Lower leg skin (tissue), 4 donors: Measurements from ENCODE around the gene SHROOM3. TPM values are rescaled to one million over a fixed set of nuclear protein-coding genes. Genes with fewer than 3 reads are reported as not detected.

Experiments
- DNase-seq, 2 donors: peaks; one replicate each; pipeline ENCODE4 v3.0.0-alpha.2; 2019; ENCODE audit warnings: low spot score in 2 of 2
- H3K4me3 ChIP-seq: fragments of 200-600 bp; sonication (generic); 2 replicates; pipeline ENCODE4 v1.5.1; 2017; ENCODE audit warnings: mild to moderate bottlenecking, low read depth; ENCODE audit not compliant: poor library complexity, severe bottlenecking
- CTCF ChIP-seq, 3 donors: fragments of 450-650 bp; IDR thresholded peaks; one replicate each; pipeline ENCODE4 v1.5.1; 2016; ENCODE audit warnings: antibody characterized with exemption in 3 of 3, mild to moderate bottlenecking in 3 of 3, moderate library complexity in 2 of 3
- POLR2A ChIP-seq, 2 donors: fragments of 450-650 bp; IDR thresholded peaks; one replicate each; pipeline ENCODE4 v1.6.1; 2016 to 2017; ENCODE audit warnings: antibody characterized with exemption in 2 of 2, mild to moderate bottlenecking in 1 of 2, moderate library complexity in 1 of 2
- WGBS, 2 donors: methylation state at CpG; one replicate each; pipeline ENCODE4 v1.1.5; 2018; 5-methylcytosine and 5-hydroxymethylcytosine counted together
- intact Hi-C: fragments of 100-400 bp; cut with DNase I; formaldehyde crosslinking; loops from one replicate; pipeline ENCODE4 v1.15.0; 2023; ENCODE audit warnings: low total_unique reads
- total RNA-seq, 4 donors: library from RNA; depleted of rRNA; stranded (reverse); fragments of >200 nt; gene quantifications; one replicate each; pipeline ENCODE4 v1.1.0, GENCODE V29; 2016

Gene SHROOM3
- total RNA-seq, 4 donors from 2014 or later = 37.7 to 88.8 (median 44.0) TPM

GRCh38 chr4:76498550-76498949 is 63.5 kb downstream of the SHROOM3 start:
- TF ChIP-seq CTCF (IDR thresholded peaks at IDR 0.05) (no peak), POLR2A (IDR thresholded peaks at IDR 0.05) (no peak)
- DNase-seq = no peak
- intact Hi-C loops = loop anchor here (10.0 kb wide), 1 partner anchor 314 kb away; no protein-coding TSS in a partner anchor
- WGBS, 2 donors = 60 to 72% methylated on average over 3 of the region's 3 CpGs
- H3K4me3 ChIP-seq = no peak overlapping the region

GRCh38 chr4:76499461-76499860 is 64.4 kb downstream of the SHROOM3 start:
- intact Hi-C loops = loop anchor here (10.0 kb wide), 1 partner anchor 315 kb away; no protein-coding TSS in a partner anchor
- TF ChIP-seq CTCF (IDR thresholded peaks at IDR 0.05) (no peak), POLR2A (IDR thresholded peaks at IDR 0.05) (no peak)

GRCh38 chr4:76502886-76503285 is 67.9 kb downstream of the SHROOM3 start:
- 81 to 90% methylated on average over 1 of the region's 1 CpG for WGBS, 2 donors
- no peak for DNase-seq
- intact Hi-C loops = loop anchor here (10.0 kb wide), 1 partner anchor 68 kb away; the partner anchor contains the start of gene SHROOM3
- TF ChIP-seq POLR2A (IDR thresholded peaks at IDR 0.05) (no peak), CTCF (IDR thresholded peaks at IDR 0.05) (no peak)
- H3K4me3 ChIP-seq = no peak overlapping the region

More at GRCh38 chr4:76499461-76499860, 64.4 kb downstream of the SHROOM3 start:
- WGBS, 2 donors = 64 to 66% methylated on average over 4 of the region's 4 CpGs
- no peak overlapping the region for H3K4me3 ChIP-seq
- no peak for DNase-seq

- 72 to 78% methylated on average over 2 of the region's 2 CpGs for WGBS, 2 donors
- intact Hi-C loops = loop anchor here (10.0 kb wide), 1 partner anchor 70 kb away; the partner anchor contains the start of gene SHROOM3
- DNase-seq = no peak
- H3K4me3 ChIP-seq = no peak overlapping the region
- no peak for TF ChIP-seq POLR2A (IDR thresholded peaks at IDR 0.05)
- TF ChIP-seq CTCF (IDR thresholded peaks at IDR 0.05) = peak in 1 of 3 donors; percentile 45
Measured at GRCh38 chr4:76504613-76505465, 69.8 kb downstream of the SHROOM3 start.

GRCh38 chr4:76511947-76512346 is 76.9 kb downstream of the SHROOM3 start:
- intact Hi-C loops = loop anchor here (5.0 kb wide), 2 partner anchors 245 to 690 kb away; no protein-coding TSS in a partner anchor
- 74 to 88% methylated on average over 1 of the region's 1 CpG for WGBS, 2 donors
- TF ChIP-seq CTCF (IDR thresholded peaks at IDR 0.05) (no peak), POLR2A (IDR thresholded peaks at IDR 0.05) (no peak)
- no peak overlapping the region for H3K4me3 ChIP-seq
- no peak for DNase-seq
